ENCODE measurements around the gene FNIP2.

Gene FNIP2

DNA sequence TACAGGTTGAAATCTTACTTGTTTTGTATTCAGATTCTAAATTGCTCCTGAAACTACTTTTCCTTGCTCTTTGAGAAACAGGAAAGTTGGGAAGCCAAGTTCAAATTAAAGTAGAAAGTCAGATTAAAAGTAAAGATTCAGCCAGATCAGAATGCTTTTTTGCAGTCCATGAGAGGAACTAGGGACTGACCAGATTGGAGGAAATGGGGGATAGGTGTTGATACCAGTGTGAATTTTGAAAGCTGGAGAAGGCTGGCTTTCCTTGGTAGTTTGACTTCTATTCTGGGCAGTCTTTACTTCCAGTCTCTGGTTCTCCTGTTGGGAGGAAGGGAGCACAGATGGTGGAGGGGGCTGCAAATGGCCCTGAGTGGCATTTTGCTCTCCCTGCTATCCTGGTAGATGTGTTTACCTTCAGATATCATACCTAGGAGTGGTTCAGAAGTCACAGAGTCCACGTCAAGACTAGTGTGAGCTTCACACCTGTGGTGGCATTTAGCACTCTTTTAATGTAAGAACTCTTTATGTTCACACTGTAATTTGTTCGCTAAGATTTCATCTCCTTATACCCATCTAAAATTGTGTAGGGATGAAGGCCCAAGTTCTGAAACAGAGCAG lies 68.8 kb downstream of the FNIP2 start:
- no peak for DNase-seq (ENCODE audit: low read depth)

GRCh38 chr4:158840131-158840530 lies 71.3 kb downstream of the FNIP2 start:
- no peak for DNase-seq (ENCODE audit: low read depth)

DNA sequence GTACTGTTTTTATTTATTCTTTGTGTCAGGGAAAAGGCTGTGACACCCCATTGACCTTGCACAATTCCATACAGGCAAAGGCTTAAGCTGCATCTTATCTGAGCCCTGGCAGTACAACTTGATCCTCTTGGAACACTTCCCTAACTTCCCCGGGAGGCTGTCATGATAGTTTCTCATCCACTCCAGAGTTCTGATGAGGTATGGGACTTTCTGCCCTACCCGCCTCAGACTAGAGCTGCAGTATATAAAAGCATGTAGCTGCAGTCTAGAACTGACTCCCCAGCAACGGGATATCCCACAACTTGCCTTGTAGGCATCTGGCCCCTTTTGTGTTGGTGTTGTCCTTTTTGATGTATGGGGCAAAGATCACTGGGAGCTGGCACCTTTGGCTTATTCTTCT lies 72.7 kb downstream of the FNIP2 start:
- DNase-seq (ENCODE audit: low read depth), result no peak

GRCh38 chr4:158845311-158846041 lies 76.7 kb downstream of the FNIP2 start:
- no peak for DNase-seq (ENCODE audit: low read depth)

GRCh38 chr4:158847535-158847934 lies 78.7 kb downstream of the FNIP2 start:
- no peak for DNase-seq (ENCODE audit: low read depth)

- no peak for DNase-seq (ENCODE audit: low read depth)
Measured at GRCh38 chr4:158849681-158850080, 80.9 kb downstream of the FNIP2 start.

DNA sequence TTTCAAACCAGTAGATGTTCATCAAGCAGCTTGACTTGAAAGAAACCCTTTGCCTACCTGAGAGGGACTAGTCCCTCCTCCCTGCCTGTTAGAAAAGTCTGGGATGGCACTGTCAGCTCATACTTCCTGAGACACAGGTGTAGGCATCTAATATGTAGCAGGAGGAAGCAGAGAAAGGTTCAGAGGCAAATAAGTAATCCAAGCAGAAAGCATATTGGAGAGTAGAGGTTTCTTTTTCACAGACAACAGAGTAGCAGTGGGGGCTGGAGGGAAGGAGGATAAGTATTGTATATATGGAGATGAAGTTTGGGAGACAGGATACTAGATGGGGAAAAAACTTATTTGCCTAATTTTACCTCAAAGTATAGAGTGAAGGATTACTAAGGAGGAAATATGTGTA lies 81.5 kb downstream of the FNIP2 start:
- DNase-seq (ENCODE audit: low read depth), result no peak

DNA sequence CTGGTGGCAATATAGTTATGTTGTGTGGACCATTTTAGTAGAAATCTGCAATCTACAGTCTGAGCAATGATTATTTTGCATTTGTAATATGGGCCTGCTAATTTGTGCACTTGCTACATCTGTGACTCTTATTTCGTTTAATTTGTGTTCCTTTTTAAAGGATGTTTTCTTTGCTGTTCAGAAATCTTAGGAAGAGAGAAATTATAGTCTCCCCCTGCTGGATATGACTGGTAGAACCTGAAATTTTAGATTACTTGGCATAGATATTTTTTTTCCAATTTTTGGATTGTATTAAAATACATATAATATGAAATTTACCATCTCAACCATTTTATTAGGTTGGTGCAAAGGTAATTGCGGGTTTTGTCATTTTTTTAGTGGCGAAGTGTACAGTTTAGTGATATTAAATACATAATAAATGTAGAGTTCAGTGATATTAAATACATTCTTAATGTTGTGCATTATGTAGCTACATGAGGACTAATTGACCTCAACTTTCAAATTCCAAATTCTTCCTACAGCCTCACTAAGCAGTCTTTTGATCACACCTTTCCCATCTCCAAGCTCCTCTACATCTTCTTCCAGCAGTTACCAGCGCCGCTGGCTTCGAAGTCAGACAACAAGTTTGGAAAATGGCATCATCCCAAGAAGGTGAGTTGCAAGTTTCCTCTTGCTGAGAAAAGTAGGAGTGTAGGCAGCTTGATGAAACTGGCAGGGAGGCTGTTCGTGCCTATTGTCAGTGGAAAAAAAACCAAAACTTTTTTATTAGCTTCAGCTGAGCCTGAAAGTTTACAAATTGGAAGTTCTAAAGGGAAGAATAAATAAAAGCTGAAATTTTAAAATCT lies 82.2 kb downstream of the FNIP2 start:
- DNase-seq (ENCODE audit: low read depth), result no peak

DNA sequence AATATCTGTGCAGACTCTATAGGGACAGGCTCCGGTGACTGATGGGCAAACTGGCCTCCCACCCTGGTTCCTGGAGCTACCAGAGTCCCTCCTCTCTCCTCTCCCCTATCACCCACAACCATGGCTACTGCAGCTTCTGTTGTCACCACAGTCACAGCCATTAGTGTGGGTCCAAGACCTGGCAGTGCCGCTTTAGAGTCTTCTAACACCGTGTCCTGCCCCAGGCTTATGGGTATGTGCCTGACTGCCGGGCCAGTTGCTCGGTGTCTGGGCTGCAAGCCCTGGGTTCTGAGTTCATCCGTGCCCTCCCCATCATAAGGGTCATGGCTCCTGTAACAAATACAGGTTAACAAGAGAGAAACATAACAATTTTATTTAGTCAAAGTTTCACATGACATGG lies 85.4 kb downstream of the FNIP2 start:
- no peak for DNase-seq (ENCODE audit: low read depth)

- DNase-seq (ENCODE audit: low read depth), result no peak
Measured at GRCh38 chr4:158856852-158857251, 88.0 kb downstream of the FNIP2 start.

GRCh38 chr4:158857951-158858350 lies 89.1 kb downstream of the FNIP2 start:
- DNase-seq (ENCODE audit: low read depth), result no peak

DNA sequence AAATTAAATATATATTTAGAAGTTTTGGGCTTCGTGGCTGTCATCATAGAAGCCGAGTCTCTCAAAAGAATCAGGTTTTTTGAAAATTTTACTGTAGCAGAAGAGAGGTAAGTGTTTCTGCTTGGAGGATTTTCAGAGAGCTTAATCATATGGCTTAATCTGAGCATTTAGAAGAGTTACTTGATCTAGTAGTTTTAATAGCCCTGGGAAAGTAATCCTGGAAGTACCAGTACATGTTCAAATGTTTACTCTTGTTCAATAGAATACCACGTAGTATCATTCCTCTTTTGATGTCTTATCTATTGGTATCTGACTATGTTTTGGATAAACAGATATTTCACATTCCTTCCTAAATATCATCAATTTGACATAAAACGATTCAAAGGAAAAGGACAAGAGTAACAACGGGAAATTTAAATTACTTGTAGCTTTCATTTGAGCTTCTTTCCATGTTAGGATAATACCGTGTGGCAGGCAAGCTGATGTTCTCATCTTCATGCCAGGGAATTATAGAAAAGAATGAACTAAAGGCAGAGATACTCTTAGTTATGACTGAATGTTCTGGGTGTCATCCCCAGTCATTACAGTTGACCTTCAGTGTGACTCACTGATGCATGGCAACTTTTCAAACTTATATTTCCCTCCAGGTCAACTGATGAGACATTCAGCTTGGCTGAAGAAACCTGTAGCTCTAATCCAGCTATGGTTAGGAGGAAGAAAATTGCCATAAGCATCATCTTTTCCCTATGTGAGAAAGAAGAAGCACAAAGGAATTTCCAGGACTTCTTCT lies 89.8 kb downstream of the FNIP2 start:
- DNase-seq (ENCODE audit: low read depth), result no peak

DNA sequence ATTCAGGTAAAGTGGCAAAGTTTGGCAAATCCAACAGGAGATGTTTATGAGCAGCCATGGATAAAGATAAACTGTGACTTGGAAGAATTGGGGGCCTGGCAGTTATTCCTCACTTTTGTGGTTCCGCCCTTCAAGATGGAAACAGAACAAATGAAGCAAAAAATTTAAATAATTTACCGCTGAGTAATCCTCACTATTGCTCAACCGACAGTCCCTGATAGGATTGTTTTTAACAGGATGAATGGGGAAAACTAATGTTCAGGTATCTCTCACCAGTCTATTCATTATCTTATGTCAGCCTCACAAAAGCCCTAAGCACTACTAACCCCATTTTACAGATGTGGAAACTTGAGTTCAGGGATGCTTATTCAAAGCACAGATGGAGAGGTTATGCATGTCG lies 90.8 kb downstream of the FNIP2 start:
- DNase-seq (ENCODE audit: low read depth), result no peak

- no peak for DNase-seq (ENCODE audit: low read depth)
Measured at GRCh38 chr4:158860856-158861255, 92.0 kb downstream of the FNIP2 start.

- no peak for DNase-seq (ENCODE audit: low read depth)
Measured at GRCh38 chr4:158861281-158861680, 92.5 kb downstream of the FNIP2 start.

DNA sequence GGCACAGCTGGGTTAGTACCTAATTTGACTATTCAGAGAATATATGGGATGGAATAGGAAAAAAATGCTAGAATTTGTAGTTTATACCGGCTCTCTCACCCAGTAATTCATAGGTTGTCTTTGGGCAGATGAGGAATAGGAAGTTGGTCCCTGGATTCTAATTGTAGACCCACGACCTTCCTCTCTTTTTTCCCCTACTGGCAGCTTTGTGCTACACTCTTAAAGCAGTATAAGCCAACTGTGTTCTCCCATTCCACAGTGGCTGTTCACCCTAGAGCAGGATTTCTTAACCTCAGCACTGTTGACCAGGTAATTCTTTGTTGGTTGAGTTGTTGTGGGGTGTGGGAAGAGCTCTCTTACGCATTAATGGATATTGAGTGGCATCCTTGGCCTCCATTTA lies 92.9 kb downstream of the FNIP2 start:
- DNase-seq (ENCODE audit: low read depth), result no peak

DNA sequence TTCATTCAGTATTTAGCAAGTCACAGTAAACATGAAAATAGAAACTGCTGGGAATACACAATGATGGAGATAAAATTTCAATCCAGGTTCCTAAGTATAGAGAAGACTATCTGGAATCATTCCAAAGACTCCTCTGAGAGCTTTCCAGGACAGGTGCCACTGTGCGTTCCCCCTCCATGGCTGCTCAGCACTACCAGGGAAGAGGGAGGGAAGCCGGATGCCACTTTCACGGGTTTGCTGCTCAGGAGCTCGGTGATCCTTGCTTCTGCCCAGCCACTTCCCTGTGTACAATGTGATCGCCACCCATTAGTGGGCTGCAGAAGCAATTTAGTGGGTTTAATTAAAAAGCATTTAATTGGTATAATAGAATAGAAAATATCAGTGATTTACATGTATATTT lies 94.5 kb downstream of the FNIP2 start:
- no peak for DNase-seq (ENCODE audit: low read depth)

- DNase-seq (ENCODE audit: low read depth), result no peak
Measured at GRCh38 chr4:158865520-158866177, 96.8 kb downstream of the FNIP2 start.

GRCh38 chr4:158869001-158869400 lies 100.2 kb downstream of the FNIP2 start:
- no peak for DNase-seq (ENCODE audit: low read depth)

- DNase-seq (ENCODE audit: low read depth), result no peak
Measured at GRCh38 chr4:158869761-158870160, 100.9 kb downstream of the FNIP2 start.

- DNase-seq (ENCODE audit: low read depth), result no peak
Measured at GRCh38 chr4:158870282-158870625, 101.4 kb downstream of the FNIP2 start.
